CD4-positive, alpha-beta T cell (primary cell): ENCODE results near the gene TIMM10B. TPM values are rescaled to one million over a fixed set of nuclear protein-coding genes. Genes with fewer than 3 reads are reported as not detected.
A peak's percentile ranks its signal among the peaks of the same experiment; 100 is the strongest.

Experiments used
- ATAC-seq: fragments of 200-7000 bp; cut with Tn5 transposase; one replicate; pipeline ENCODE4 v1.10.0; 2022; ENCODE audit warnings: mild to moderate bottlenecking; ENCODE audit not compliant: poor library complexity
- CTCF ChIA-PET: fragments of 350-600 bp; sonication (Branson Sonifier 250); formaldehyde crosslinking; loops from one replicate; lab custom pipeline; 2021; ENCODE audit warnings: antibody characterized with exemption, inconsistent platforms; lab: Charles Lee
- POLR2A ChIA-PET: fragments of 350-600 bp; sonication (Branson Sonifier 250); formaldehyde crosslinking; loops from one replicate; lab custom pipeline; 2021; ENCODE audit warnings: antibody characterized with exemption, inconsistent platforms; lab: Charles Lee
- DNase-seq, 14 experiments: peaks; one replicate each; pipeline ENCODE4 v3.0.0-alpha.2; 2013 to 2020; ENCODE audit warnings: mixed read lengths in 2 of 14
- H3K27ac ChIP-seq, 2 donors: one replicate each; pipeline versions ENCODE4 v1.5.1 to v1.7.0; 2013; ENCODE audit warnings: low read length in 2 of 2, low read depth in 1 of 2, mild to moderate bottlenecking in 1 of 2
- H3K27me3 ChIP-seq, 2 experiments: 1 replicate in 1 of 2; 2 replicates in 1 of 2; pipeline versions ENCODE4 v1.6.1 to v1.7.0; 2013; ENCODE audit warnings: low read length in 2 of 2, control low read depth in 1 of 2, mild to moderate bottlenecking in 1 of 2, moderate library complexity in 1 of 2; ENCODE audit not compliant: insufficient read depth in 2 of 2, control insufficient read depth in 1 of 2
- H3K36me3 ChIP-seq: one replicate; pipeline ENCODE4 v1.6.1; 2013; ENCODE audit warnings: low read length, control low read depth; ENCODE audit not compliant: insufficient read depth
- H3K4me1 ChIP-seq: one replicate; pipeline ENCODE4 v1.6.1; 2013; ENCODE audit warnings: low read length, control low read depth; ENCODE audit not compliant: insufficient read depth
- H3K4me3 ChIP-seq: one replicate; pipeline ENCODE4 v1.5.1; 2013; ENCODE audit warnings: mild to moderate bottlenecking, low read length, moderate library complexity
- H3K9me3 ChIP-seq, 2 experiments: 1 replicate in 1 of 2; 2 replicates in 1 of 2; pipeline versions ENCODE4 v1.6.1 to v1.7.0; 2013; ENCODE audit warnings: low read length in 2 of 2, mild to moderate bottlenecking in 2 of 2, control low read depth in 1 of 2, moderate library complexity in 1 of 2; ENCODE audit not compliant: control insufficient read depth in 1 of 2, insufficient read depth in 1 of 2
- H3K27ac Mint-ChIP-seq: one replicate; pipeline ENCODE4 v1.8.0; 2020; ENCODE audit warnings: mixed read lengths
- H3K27me3 Mint-ChIP-seq: one replicate; pipeline ENCODE4 v1.8.0; 2021; ENCODE audit warnings: mixed read lengths
- H3K36me3 Mint-ChIP-seq: one replicate; pipeline ENCODE4 v1.8.0; 2021; ENCODE audit warnings: low read depth, mixed read lengths
- H3K4me1 Mint-ChIP-seq: one replicate; pipeline ENCODE4 v1.8.0; 2021; ENCODE audit warnings: low read depth, mixed read lengths
- H3K4me3 Mint-ChIP-seq: one replicate; pipeline ENCODE4 v1.8.0; 2020; ENCODE audit warnings: mild to moderate bottlenecking, mixed read lengths
- H3K9me3 Mint-ChIP-seq: one replicate; pipeline ENCODE4 v1.8.0; 2020; ENCODE audit warnings: mixed read lengths
- CTCF ChIP-seq: fragments of 200-600 bp; IDR thresholded peaks from one replicate; pipeline ENCODE4 v1.8.0; 2022; ENCODE audit warnings: antibody characterized with exemption, mild to moderate bottlenecking
- intact Hi-C, 2 experiments: fragments of 100-400 bp; cut with DNase I in 1 of 2; cut with micrococcal nuclease in 1 of 2; formaldehyde crosslinking; loops; one replicate each; pipeline versions ENCODE4 v1.15.1 to v1.9.0; 2023 to 2025; cut with DNase I, micrococcal nuclease
- polyA plus RNA-seq, 2 donors: library from polyadenylated mRNA; unstranded; fragments of 120-200 nt; gene quantifications; one replicate each; pipeline ENCODE4 v1.2.1, GENCODE V29; 2013
- total RNA-seq, 174 experiments: library from RNA in 2 of 174; stranded (reverse) in 2 of 174; gene quantifications; one replicate each; pipeline ENCODE4 v1.2.3 and lab custom pipeline; 2021 to 2026

Gene TIMM10B
- total RNA-seq = 10 to 100 TPM; 68.5 to 68.6 TPM
- 26.2 TPM for polyA plus RNA-seq (2013, experiment 1 of 2)
- 27.3 TPM for polyA plus RNA-seq (2013, experiment 2 of 2)
- 32.7 to 107 (median 54.2) reads per million in 172 experiments for total RNA-seq (lab: John Stamatoyannopoulos, UW)

GRCh38 chr11:6481012-6481923 lies at the start of gene TIMM10B, which contains the start of gene ARFIP2:
Gene TIMM10B (plus strand): TSS chr11:6481501. CDS start chr11:6481517, 16 bp downstream.
Gene ARFIP2 (minus strand): TSS chr11:6481331. CDS start chr11:6480421, 910 bp downstream.
- CTCF ChIA-PET = interaction anchor here (0.9 to 1.9 kb wide), 5 partner anchors 34 to 202 kb away, joined by 3 to 8 read pairs (median 6); partner anchors contain the start of gene MRPL17
- H3K36me3 ChIP-seq = peaks cover 67% of the 10 kb centered on the region
- intact Hi-C loops = loop anchor here (1.0 to 5.0 kb wide), 8 partner anchors 91 to 1506 kb away; partner anchors contain the start of genes FHIP1B (in 2 of the 2), ILK (in 2 of the 2), MRPL17 (in 2 of the 2) and RRP8 (in 2 of the 2)

GRCh38 chr11:6431861-6432260 lies 49.4 kb upstream of the TIMM10B start:
- Mint-ChIP-seq H3K27me3 (no peaks in the 10 kb centered on the region), H3K4me1 (no peaks in the 10 kb centered on the region), H3K36me3 (no peaks in the 10 kb centered on the region), H3K27ac (no peak overlapping the region), H3K4me3 (no peak overlapping the region), H3K9me3 (no peaks in the 10 kb centered on the region)
- ATAC-seq (no peak), DNase-seq (no peak)
- Histone ChIP-seq H3K9me3 (no peaks in the 10 kb centered on the region), H3K4me3 (no peak overlapping the region), H3K27me3 (no peaks in the 10 kb centered on the region), H3K27ac (no peak overlapping the region), H3K4me1 (no peaks in the 10 kb centered on the region), H3K36me3 (no peaks in the 10 kb centered on the region)
- ChIA-PET CTCF (no interaction called here), POLR2A (interaction anchor here (1.2 kb wide), 1 partner anchor 52 kb away, joined by 3 read pairs; no protein-coding TSS in a partner anchor)
- TF ChIP-seq CTCF = no peak
- intact Hi-C loops = no loop called here

More at GRCh38 chr11:6481012-6481923, at the start of gene TIMM10B, which contains the start of gene ARFIP2:
- H3K4me1 Mint-ChIP-seq = peaks cover 42% of the 10 kb centered on the region
- DNase-seq (peak; percentile 92 to 99 (median 96)), ATAC-seq (peak; percentile 94)
- H3K27ac ChIP-seq = peak within 1 kb of the TSS; percentile 87 to 95
- H3K9me3 Mint-ChIP-seq = no peaks in the 10 kb centered on the region
- no peaks in the 10 kb centered on the region for H3K27me3 ChIP-seq
- H3K4me1 ChIP-seq = peaks cover 39% of the 10 kb centered on the region
- no peak for TF ChIP-seq CTCF
- H3K9me3 ChIP-seq = no peaks in the 10 kb centered on the region
- peaks cover 55% of the 10 kb centered on the region for H3K36me3 Mint-ChIP-seq
- POLR2A ChIA-PET = interaction anchor here (0.7 to 2.7 kb wide), 30 partner anchors 8 to 1506 kb away, joined by 3 to 27 read pairs (median 6); partner anchors contain the start of genes APBB1, EIF3F, FHIP1B and MRPL17
- H3K27ac Mint-ChIP-seq = peak within 1 kb of the TSS; percentile 99
- H3K4me3 Mint-ChIP-seq = peak within 1 kb of the TSS; percentile 98
- H3K4me3 ChIP-seq = peak within 1 kb of the TSS; percentile 83
- H3K27me3 Mint-ChIP-seq = no peaks in the 10 kb centered on the region

GRCh38 chr11:6433998-6434660 lies 47.2 kb upstream of the TIMM10B start:
- Mint-ChIP-seq H3K27ac (no peak overlapping the region), H3K9me3 (no peaks in the 10 kb centered on the region), H3K27me3 (no peaks in the 10 kb centered on the region), H3K36me3 (no peaks in the 10 kb centered on the region), H3K4me1 (no peaks in the 10 kb centered on the region), H3K4me3 (no peak overlapping the region)
- CTCF ChIA-PET = interaction anchor here (0.6 to 1.6 kb wide), 2 partner anchors 10 to 55 kb away, joined by 3 read pairs; no protein-coding TSS in a partner anchor
- intact Hi-C loops = no loop called here
- DNase-seq (no peak), ATAC-seq (no peak)
- Histone ChIP-seq H3K27ac (no peak overlapping the region), H3K36me3 (no peaks in the 10 kb centered on the region), H3K27me3 (no peaks in the 10 kb centered on the region), H3K9me3 (no peaks in the 10 kb centered on the region), H3K4me3 (no peak overlapping the region), H3K4me1 (peaks cover 19% of the 10 kb centered on the region)
- POLR2A ChIA-PET = no interaction called here
- no peak for TF ChIP-seq CTCF
